ENCODE results near the gene ARHGEF12. TPM values are rescaled to one million over a fixed set of nuclear protein-coding genes. Genes with fewer than 3 reads are reported as not detected.

ARHGEF12 gene
- total RNA-seq, 4 donors from 2014 or later = 75.9 to 116 (median 94.3) TPM

- Histone ChIP-seq H3K27me3 (peaks cover 98% of the 10 kb centered on the region), H3K27ac (no peak overlapping the region), H3K36me3 (no peaks in the 10 kb centered on the region), H3K9me3 (no peaks in the 10 kb centered on the region), H3K4me3 (no peak overlapping the region), H3K4me1 (no peaks in the 10 kb centered on the region)
- DNase-seq = no peak
- in situ Hi-C loops (cut with MboI; ENCODE audit: low pct_ligation_motif_present in 1 of 4, low pct_unique_long_range_greater_than_20kb in 1 of 4, low sequenced_read_pairs in 3 of 4) (loop anchor here (10.0 to 25.0 kb wide), 6 partner anchors 165 to 668 kb away; partner anchors contain the start of gene TECTA (in 1 of the 4)), intact Hi-C loops (cut with DNase I; ENCODE audit: low total_unique reads) (loop anchor here (10.0 kb wide), 1 partner anchor 675 kb away; no protein-coding TSS in a partner anchor)
- WGBS, 2 donors (ENCODE audit: low coverage in 1 of 2) = 20 to 69% methylated on average over 1 to 3 of the region's 3 CpGs
- TF ChIP-seq CTCF (IDR thresholded peaks at IDR 0.05) (no peak), EP300 (IDR thresholded peaks at IDR 0.05; ENCODE audit: low read depth) (no peak), POLR2A (IDR thresholded peaks at IDR 0.05) (no peak)
Measured at GRCh38 chr11:120519474-120519873, 183.3 kb downstream of the ARHGEF12 start.

- 89 to 90% methylated on average over 9 to 16 of the region's 16 CpGs for WGBS, 2 donors (ENCODE audit: low coverage in 1 of 2)
- intact Hi-C loops (cut with DNase I; ENCODE audit: low total_unique reads) = loop anchor here (5.0 kb wide), 1 partner anchor 167 kb away; no protein-coding TSS in a partner anchor
Measured at GRCh38 chr11:120520091-120520822, 184.0 kb downstream of the ARHGEF12 start.

GRCh38 chr11:120521176-120521575, 185.0 kb downstream of the ARHGEF12 start:
- Histone ChIP-seq H3K27ac (no peak overlapping the region), H3K36me3 (no peaks in the 10 kb centered on the region), H3K4me1 (peaks cover 0 to 8% (median 2%) of the 10 kb centered on the region in 4 donors), H3K9me3 (no peaks in the 10 kb centered on the region), H3K4me3 (no peak overlapping the region), H3K27me3 (peaks cover 93% of the 10 kb centered on the region)
- no peak for TF ChIP-seq POLR2AphosphoS5 (IDR thresholded peaks at IDR 0.05)
- no peak for TF ChIP-seq CTCF (IDR thresholded peaks at IDR 0.05)
- no peak for TF ChIP-seq EP300 (IDR thresholded peaks at IDR 0.05; ENCODE audit: low read depth)
- no peak for TF ChIP-seq POLR2A (IDR thresholded peaks at IDR 0.05)
- intact Hi-C loops (cut with DNase I; ENCODE audit: low total_unique reads) (loop anchor here (5.0 kb wide), 1 partner anchor 166 kb away; no protein-coding TSS in a partner anchor), in situ Hi-C loops (cut with MboI; ENCODE audit: low pct_ligation_motif_present in 1 of 4, low pct_unique_long_range_greater_than_20kb in 1 of 4, low sequenced_read_pairs in 3 of 4) (loop anchor here in 3 of 4 donors (5.0 to 25.0 kb wide), 6 partner anchors 161 to 666 kb away; partner anchors contain the start of gene TECTA (in 1 of the 3))
- DNase-seq = no peak
- WGBS, 2 donors (ENCODE audit: low coverage in 1 of 2) = 83% methylated on average over 7 of the region's 7 CpGs; no CpG with 5 or more reads in 1 of the 2 donors

More at GRCh38 chr11:120520091-120520822, 184.0 kb downstream of the ARHGEF12 start:
- Histone ChIP-seq H3K4me1 (no peaks in the 10 kb centered on the region), H3K27ac (no peak overlapping the region), H3K36me3 (no peaks in the 10 kb centered on the region), H3K27me3 (peaks cover 99% of the 10 kb centered on the region), H3K9me3 (no peaks in the 10 kb centered on the region), H3K4me3 (no peak overlapping the region)
- in situ Hi-C loops (cut with MboI; ENCODE audit: low pct_ligation_motif_present in 1 of 4, low pct_unique_long_range_greater_than_20kb in 1 of 4, low sequenced_read_pairs in 3 of 4) = loop anchor here in 3 of 4 donors (5.0 to 25.0 kb wide), 6 partner anchors 162 to 667 kb away; partner anchors contain the start of gene TECTA (in 1 of the 3)
- TF ChIP-seq EP300 (IDR thresholded peaks at IDR 0.05; ENCODE audit: low read depth) = no peak
- TF ChIP-seq POLR2AphosphoS5 (IDR thresholded peaks at IDR 0.05) = no peak
- TF ChIP-seq CTCF (IDR thresholded peaks at IDR 0.05) = no peak
- no peak for TF ChIP-seq POLR2A (IDR thresholded peaks at IDR 0.05)
- DNase-seq = no peak

GRCh38 chr11:120522021-120522420, 185.8 kb downstream of the ARHGEF12 start:
- TF ChIP-seq POLR2AphosphoS5 (IDR thresholded peaks at IDR 0.05) (no peak), POLR2A (IDR thresholded peaks at IDR 0.05) (no peak)
- intact Hi-C loops (cut with DNase I; ENCODE audit: low total_unique reads) (loop anchor here (5.0 kb wide), 1 partner anchor 165 kb away; no protein-coding TSS in a partner anchor), in situ Hi-C loops (cut with MboI; ENCODE audit: low pct_ligation_motif_present in 1 of 4, low pct_unique_long_range_greater_than_20kb in 1 of 4, low sequenced_read_pairs in 3 of 4) (loop anchor here in 3 of 4 donors (5.0 to 25.0 kb wide), 6 partner anchors 160 to 665 kb away; partner anchors contain the start of gene TECTA (in 1 of the 3))
- H3K4me3 ChIP-seq = no peak overlapping the region
- no peaks in the 10 kb centered on the region for H3K36me3 ChIP-seq
- DNase-seq = no peak
- H3K4me1 ChIP-seq = peaks cover 0 to 12% (median 2%) of the 10 kb centered on the region in 4 donors
- peaks cover 93% of the 10 kb centered on the region for H3K27me3 ChIP-seq
- 85 to 86% methylated on average over 8 to 11 of the region's 11 CpGs for WGBS, 2 donors (ENCODE audit: low coverage in 1 of 2)
- H3K27ac ChIP-seq = no peak overlapping the region
- no peaks in the 10 kb centered on the region for H3K9me3 ChIP-seq

All from transverse colon (tissue), 4 donors.